ENCODE results near the gene PRR36.

- TF ChIP-seq CTCF (IDR thresholded peaks at IDR 0.05) (no peak), EZH2 (IDR thresholded peaks at IDR 0.05; ENCODE audit: borderline replicate concordance, insufficient read depth, low read depth, low read length, poor library complexity, severe bottlenecking) (no peak)
Observed at GRCh38 chr19:7888826-7889217, 14.6 kb upstream of the PRR36 start.
